ENCODE results near the gene PDS5A. TPM values are rescaled to one million over a fixed set of nuclear protein-coding genes. Genes with fewer than 3 reads are reported as not detected.
"Not testable (repeated sequence)": the region's sequence is repeated elsewhere in the genome, so short reads cannot be mapped to it uniquely, and the experiment has no call there.

The PDS5A gene
- total RNA-seq, 4 donors from 2014 or later, result 61.0 to 78.1 (median 61.5) TPM

- peaks cover 0 to 4% (median 0%) of the 10 kb centered on the region in 4 donors for H3K4me1 ChIP-seq
- TF ChIP-seq POLR2A (IDR thresholded peaks at IDR 0.05), result no peak
- no peak for TF ChIP-seq EP300 (IDR thresholded peaks at IDR 0.05)
- no peak for TF ChIP-seq CTCF (IDR thresholded peaks at IDR 0.05)
- no peak overlapping the region for H3K4me3 ChIP-seq
- no peak for DNase-seq (ENCODE audit: low spot score in 2 of 2)
- H3K36me3 ChIP-seq, result peaks cover 0 to 16% (median 0%) of the 10 kb centered on the region in 3 donors
- WGBS, 2 donors, result 95 to 100% methylated on average over 9 of the region's 9 CpGs
- no peaks in the 10 kb centered on the region for H3K27me3 ChIP-seq
- H3K27ac ChIP-seq, result no peak overlapping the region
- H3K9me3 ChIP-seq, result no peaks in the 10 kb centered on the region
Measured at GRCh38 chr4:39821951-39822350, 155.8 kb downstream of the PDS5A start.

GRCh38 chr4:39820186-39820585 lies 157.5 kb downstream of the PDS5A start:
- H3K9me3 ChIP-seq, result no peaks in the 10 kb centered on the region
- TF ChIP-seq POLR2A (IDR thresholded peaks at IDR 0.05), result no peak
- no peak for TF ChIP-seq EP300 (IDR thresholded peaks at IDR 0.05)
- no peak for TF ChIP-seq CTCF (IDR thresholded peaks at IDR 0.05)
- H3K4me1 ChIP-seq, result no peaks in the 10 kb centered on the region
- no peaks in the 10 kb centered on the region for H3K27me3 ChIP-seq
- no peak for DNase-seq (ENCODE audit: low spot score in 2 of 2)
- H3K27ac ChIP-seq, result no peak overlapping the region
- no peak overlapping the region for H3K4me3 ChIP-seq
- WGBS, 2 donors, result 48 to 69% methylated on average over 5 of the region's 5 CpGs
- H3K36me3 ChIP-seq, result peaks cover 0 to 16% (median 0%) of the 10 kb centered on the region in 3 donors

- no peaks in the 10 kb centered on the region for H3K27me3 ChIP-seq
- DNase-seq (ENCODE audit: low spot score in 2 of 2), result no peak
- H3K36me3 ChIP-seq, result peaks cover 0 to 16% (median 0%) of the 10 kb centered on the region in 3 donors
- H3K4me1 ChIP-seq, result no peaks in the 10 kb centered on the region
- WGBS, 2 donors, result 71 to 82% methylated on average over 5 of the region's 5 CpGs
- no peaks in the 10 kb centered on the region for H3K9me3 ChIP-seq
- H3K27ac ChIP-seq, result no peak overlapping the region
- no peak overlapping the region for H3K4me3 ChIP-seq
- no peak for TF ChIP-seq CTCF (IDR thresholded peaks at IDR 0.05)
- no peak for TF ChIP-seq POLR2A (IDR thresholded peaks at IDR 0.05)
- TF ChIP-seq EP300 (IDR thresholded peaks at IDR 0.05), result no peak
Measured at GRCh38 chr4:39818646-39819045, 159.1 kb downstream of the PDS5A start.

GRCh38 chr4:39814403-39815185 lies 163.1 kb downstream of the PDS5A start:
- Histone ChIP-seq H3K27ac (no peak overlapping the region), H3K27me3 (no peaks in the 10 kb centered on the region), H3K9me3 (no peaks in the 10 kb centered on the region), H3K36me3 (no peaks in the 10 kb centered on the region), H3K4me1 (no peaks in the 10 kb centered on the region), H3K4me3 (no peak overlapping the region)
- 76 to 79% methylated on average over 7 of the region's 7 CpGs for WGBS, 2 donors
- TF ChIP-seq CTCF (IDR thresholded peaks at IDR 0.05), result no peak
- no peak for TF ChIP-seq EP300 (IDR thresholded peaks at IDR 0.05)
- no peak for TF ChIP-seq POLR2A (IDR thresholded peaks at IDR 0.05)
- no peak for DNase-seq (ENCODE audit: low spot score in 2 of 2)

GRCh38 chr4:39813761-39814160 lies 163.9 kb downstream of the PDS5A start:
- 40 to 44% methylated on average over 1 to 2 of the region's 2 CpGs for WGBS, 2 donors
- H3K27ac ChIP-seq, result not testable (repeated sequence)

GRCh38 chr4:39813033-39813432 lies 164.7 kb downstream of the PDS5A start:
- not testable (repeated sequence) for DNase-seq (ENCODE audit: low spot score in 2 of 2); H3K9me3 ChIP-seq; H3K36me3 ChIP-seq; H3K4me1 ChIP-seq; H3K4me3 ChIP-seq; H3K27ac ChIP-seq; H3K27me3 ChIP-seq
- 0% methylated on average over 1 of the region's 1 CpG for WGBS, 2 donors

More at GRCh38 chr4:39813761-39814160, 163.9 kb downstream of the PDS5A start:
- H3K4me1 ChIP-seq; H3K4me3 ChIP-seq; H3K27me3 ChIP-seq; H3K36me3 ChIP-seq; H3K9me3 ChIP-seq; DNase-seq (ENCODE audit: low spot score in 2 of 2): not testable (repeated sequence)

Measured in tibial nerve (tissue), 4 donors.